ENCODE measurements around the gene RCC1.
A peak's percentile ranks its signal among the peaks of the same experiment; 100 is the strongest.
"Not testable (repeated sequence)": the region's sequence is repeated elsewhere in the genome, so short reads cannot be mapped to it uniquely, and the experiment has no call there.

Gene RCC1

GRCh38 chr1:28552758-28553663 lies 47.2 kb downstream of the RCC1 start, which contains the start of gene TRNAU1AP:
Gene TRNAU1AP, plus strand, starts transcription at chr1:28553085. Its CDS starts 26 bp downstream, at chr1:28553111.
- H3K27me3 Mint-ChIP-seq = no peaks in the 10 kb centered on the region
- H3K27ac Mint-ChIP-seq = peak within 1 kb of the TSS; percentile 96
- H3K4me3 Mint-ChIP-seq = peak within 1 kb of the TSS; percentile 96
- peaks cover 19% of the 10 kb centered on the region for H3K36me3 Mint-ChIP-seq (ENCODE audit: low read depth)
- H3K9me3 Mint-ChIP-seq = no peaks in the 10 kb centered on the region
- H3K4me1 Mint-ChIP-seq (ENCODE audit: low read depth) = peaks cover 22% of the 10 kb centered on the region

GRCh38 chr1:28560886-28561285 lies 55.0 kb downstream of the RCC1 start:
- peaks cover 54% of the 10 kb centered on the region for H3K36me3 Mint-ChIP-seq (ENCODE audit: low read depth)
- no peaks in the 10 kb centered on the region for H3K27me3 Mint-ChIP-seq
- no peaks in the 10 kb centered on the region for H3K4me1 Mint-ChIP-seq (ENCODE audit: low read depth)
- no peaks in the 10 kb centered on the region for H3K9me3 Mint-ChIP-seq
- no peak overlapping the region for H3K27ac Mint-ChIP-seq
- H3K4me3 Mint-ChIP-seq = no peak overlapping the region

GRCh38 chr1:28564310-28564709 lies 58.5 kb downstream of the RCC1 start:
- Mint-ChIP-seq H3K9me3 (no peaks in the 10 kb centered on the region), H3K4me1 (ENCODE audit: low read depth) (no peaks in the 10 kb centered on the region), H3K36me3 (ENCODE audit: low read depth) (peaks cover 68% of the 10 kb centered on the region), H3K4me3 (no peak overlapping the region), H3K27ac (no peak overlapping the region), H3K27me3 (no peaks in the 10 kb centered on the region)

GRCh38 chr1:28565040-28565439 lies 59.2 kb downstream of the RCC1 start:
- Mint-ChIP-seq H3K27me3 (no peaks in the 10 kb centered on the region), H3K4me1 (ENCODE audit: low read depth) (no peaks in the 10 kb centered on the region), H3K36me3 (ENCODE audit: low read depth) (peaks cover 60% of the 10 kb centered on the region), H3K4me3 (no peak overlapping the region), H3K27ac (no peak overlapping the region), H3K9me3 (no peaks in the 10 kb centered on the region)

GRCh38 chr1:28565726-28566125 lies 59.9 kb downstream of the RCC1 start:
- no peaks in the 10 kb centered on the region for H3K4me1 Mint-ChIP-seq (ENCODE audit: low read depth)
- peaks cover 54% of the 10 kb centered on the region for H3K36me3 Mint-ChIP-seq (ENCODE audit: low read depth)
- no peak overlapping the region for H3K27ac Mint-ChIP-seq
- no peaks in the 10 kb centered on the region for H3K9me3 Mint-ChIP-seq
- no peaks in the 10 kb centered on the region for H3K27me3 Mint-ChIP-seq
- no peak overlapping the region for H3K4me3 Mint-ChIP-seq

- no peaks in the 10 kb centered on the region for H3K4me1 Mint-ChIP-seq (ENCODE audit: low read depth)
- H3K27ac Mint-ChIP-seq = no peak overlapping the region
- H3K27me3 Mint-ChIP-seq = no peaks in the 10 kb centered on the region
- H3K9me3 Mint-ChIP-seq = no peaks in the 10 kb centered on the region
- no peak overlapping the region for H3K4me3 Mint-ChIP-seq
- peaks cover 51% of the 10 kb centered on the region for H3K36me3 Mint-ChIP-seq (ENCODE audit: low read depth)
Observed at GRCh38 chr1:28566931-28567330, 61.1 kb downstream of the RCC1 start.

GRCh38 chr1:28571911-28572310 lies 66.1 kb downstream of the RCC1 start:
- Mint-ChIP-seq H3K4me1 (ENCODE audit: low read depth) (no peaks in the 10 kb centered on the region), H3K9me3 (no peaks in the 10 kb centered on the region), H3K27me3 (no peaks in the 10 kb centered on the region), H3K36me3 (ENCODE audit: low read depth) (peaks cover 33% of the 10 kb centered on the region), H3K27ac (no peak overlapping the region), H3K4me3 (no peak overlapping the region)

- H3K27me3 Mint-ChIP-seq; H3K4me1 Mint-ChIP-seq (ENCODE audit: low read depth); H3K27ac Mint-ChIP-seq; H3K9me3 Mint-ChIP-seq; H3K4me3 Mint-ChIP-seq: not testable (repeated sequence)
- H3K36me3 Mint-ChIP-seq (ENCODE audit: low read depth) = peaks cover 34% of the 10 kb centered on the region
Observed at GRCh38 chr1:28572891-28573290, 67.0 kb downstream of the RCC1 start.

GRCh38 chr1:28573564-28573963 lies 67.7 kb downstream of the RCC1 start:
- Mint-ChIP-seq H3K4me1 (ENCODE audit: low read depth) (peaks cover 8% of the 10 kb centered on the region), H3K27ac (no peak overlapping the region), H3K9me3 (no peaks in the 10 kb centered on the region), H3K4me3 (no peak overlapping the region), H3K36me3 (ENCODE audit: low read depth) (peaks cover 34% of the 10 kb centered on the region), H3K27me3 (no peaks in the 10 kb centered on the region)

GRCh38 chr1:28577052-28577678 lies 71.3 kb downstream of the RCC1 start:
- H3K9me3 Mint-ChIP-seq = no peaks in the 10 kb centered on the region
- peak overlapping the region; percentile 97 for H3K4me3 Mint-ChIP-seq
- H3K4me1 Mint-ChIP-seq (ENCODE audit: low read depth) = peaks cover 27% of the 10 kb centered on the region
- H3K36me3 Mint-ChIP-seq (ENCODE audit: low read depth) = peaks cover 49% of the 10 kb centered on the region
- peak overlapping the region; percentile 74 for H3K27ac Mint-ChIP-seq
- H3K27me3 Mint-ChIP-seq = no peaks in the 10 kb centered on the region

GRCh38 chr1:28577738-28578536 lies 72.1 kb downstream of the RCC1 start:
- H3K9me3 Mint-ChIP-seq = no peaks in the 10 kb centered on the region
- H3K4me3 Mint-ChIP-seq = peak overlapping the region; percentile 97
- H3K27ac Mint-ChIP-seq = peak overlapping the region; percentile 96
- peaks cover 33% of the 10 kb centered on the region for H3K4me1 Mint-ChIP-seq (ENCODE audit: low read depth)
- H3K27me3 Mint-ChIP-seq = no peaks in the 10 kb centered on the region
- H3K36me3 Mint-ChIP-seq (ENCODE audit: low read depth) = peaks cover 49% of the 10 kb centered on the region

- peaks cover 36% of the 10 kb centered on the region for H3K4me1 Mint-ChIP-seq (ENCODE audit: low read depth)
Observed at GRCh38 chr1:28578696-28579218, 72.9 kb downstream of the RCC1 start.

GRCh38 chr1:28579401-28579800 lies 73.6 kb downstream of the RCC1 start:
- peaks cover 49% of the 10 kb centered on the region for H3K36me3 Mint-ChIP-seq (ENCODE audit: low read depth)

More at GRCh38 chr1:28578696-28579218, 72.9 kb downstream of the RCC1 start:
- no peaks in the 10 kb centered on the region for H3K9me3 Mint-ChIP-seq
- H3K27ac Mint-ChIP-seq = peak overlapping the region; percentile 96
- H3K27me3 Mint-ChIP-seq = no peaks in the 10 kb centered on the region
- H3K36me3 Mint-ChIP-seq (ENCODE audit: low read depth) = peaks cover 49% of the 10 kb centered on the region
- peak overlapping the region; percentile 97 for H3K4me3 Mint-ChIP-seq

GRCh38 chr1:28580722-28581530 lies 75.1 kb downstream of the RCC1 start:
- no peaks in the 10 kb centered on the region for H3K27me3 Mint-ChIP-seq
- H3K4me3 Mint-ChIP-seq = peak overlapping the region; percentile 97
- H3K9me3 Mint-ChIP-seq = no peaks in the 10 kb centered on the region
- peaks cover 49% of the 10 kb centered on the region for H3K36me3 Mint-ChIP-seq (ENCODE audit: low read depth)
- H3K27ac Mint-ChIP-seq = peak overlapping the region; percentile 96
- peaks cover 36% of the 10 kb centered on the region for H3K4me1 Mint-ChIP-seq (ENCODE audit: low read depth)

More at GRCh38 chr1:28579401-28579800, 73.6 kb downstream of the RCC1 start:
- H3K9me3 Mint-ChIP-seq = no peaks in the 10 kb centered on the region
- peaks cover 36% of the 10 kb centered on the region for H3K4me1 Mint-ChIP-seq (ENCODE audit: low read depth)
- H3K4me3 Mint-ChIP-seq = peak overlapping the region; percentile 97
- H3K27me3 Mint-ChIP-seq = no peaks in the 10 kb centered on the region
- peak overlapping the region; percentile 96 for H3K27ac Mint-ChIP-seq
